Measurements from ENCODE around the gene DGAT2. TPM values are rescaled to one million over a fixed set of nuclear protein-coding genes. Genes with fewer than 3 reads are reported as not detected.

The DGAT2 gene
- polyA plus RNA-seq, 1 donor from 2014 or later = 2.7 TPM

- no peak overlapping the region for H3K9ac ChIP-seq (ENCODE audit: low read length)
- no peaks in the 10 kb centered on the region for H4K20me1 ChIP-seq (ENCODE audit: insufficient read depth)
- H3K4me2 ChIP-seq (ENCODE audit: low read length) = no peak overlapping the region
- no peaks in the 10 kb centered on the region for H3K9me3 ChIP-seq (ENCODE audit: low read length)
- no peak overlapping the region for H2AFZ ChIP-seq (ENCODE audit: low read depth, low read length)
- H3K79me2 ChIP-seq (replicated peaks; ENCODE audit: insufficient read depth, low read length) = no peaks in the 10 kb centered on the region
- no peak for TF ChIP-seq SMC3 (conservative IDR thresholded peaks at IDR 0.05; ENCODE audit: poor library complexity)
- TF ChIP-seq POLR2AphosphoS5 (IDR thresholded peaks at IDR 0.05) = no peak
- no peaks in the 10 kb centered on the region for H3K27me3 ChIP-seq (ENCODE audit: insufficient read depth, low read depth, low read length)
- no peaks in the 10 kb centered on the region for H3K9me2 ChIP-seq (ENCODE audit: insufficient read depth, low read length)
- no peaks in the 10 kb centered on the region for H3F3A ChIP-seq (ENCODE audit: insufficient read depth, low read length, poor library complexity, severe bottlenecking)
- no peak overlapping the region for H3K4me3 ChIP-seq (ENCODE audit: low read length)
- no peaks in the 10 kb centered on the region for H3K36me3 ChIP-seq (ENCODE audit: insufficient read depth, low read length)
- H3K27ac ChIP-seq (ENCODE audit: low read length) = no peak overlapping the region
These were observed 9.0 kb downstream of the DGAT2 start for GRCh38 chr11:75777461-75778110.

DNA sequence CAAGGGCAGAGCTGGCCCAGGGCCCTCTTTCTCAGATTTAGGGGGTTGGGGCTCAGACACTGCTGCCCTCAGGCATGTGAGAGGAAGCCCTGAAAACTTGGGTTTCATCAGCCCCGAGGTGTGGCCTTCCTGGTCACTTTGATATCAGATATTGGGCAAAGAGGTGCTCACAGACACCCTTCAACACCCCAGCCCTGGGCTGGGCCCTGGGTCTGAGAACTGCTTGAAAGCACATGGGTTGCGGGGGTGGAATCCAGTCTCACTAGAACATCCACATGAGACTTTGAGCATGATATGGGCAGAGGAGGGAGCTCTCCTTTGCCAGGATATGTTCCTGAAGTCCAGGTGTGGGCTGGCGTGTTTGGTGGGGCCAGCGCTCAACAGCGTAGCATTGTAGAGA lies 10.4 kb downstream of the DGAT2 start:
- Histone ChIP-seq H3K36me3 (ENCODE audit: insufficient read depth, low read length) (no peaks in the 10 kb centered on the region), H3F3A (ENCODE audit: insufficient read depth, low read length, poor library complexity, severe bottlenecking) (no peaks in the 10 kb centered on the region), H3K27ac (ENCODE audit: low read length) (no peak overlapping the region), H2AFZ (ENCODE audit: low read depth, low read length) (no peak overlapping the region), H3K9me3 (ENCODE audit: low read length) (no peaks in the 10 kb centered on the region), H4K20me1 (ENCODE audit: insufficient read depth) (no peaks in the 10 kb centered on the region), H3K9ac (ENCODE audit: low read length) (no peak overlapping the region), H3K27me3 (ENCODE audit: insufficient read depth, low read depth, low read length) (no peaks in the 10 kb centered on the region), H3K9me2 (ENCODE audit: insufficient read depth, low read length) (no peaks in the 10 kb centered on the region), H3K79me2 (replicated peaks; ENCODE audit: insufficient read depth, low read length) (no peaks in the 10 kb centered on the region), H3K4me3 (ENCODE audit: low read length) (no peak overlapping the region), H3K4me2 (ENCODE audit: low read length) (no peak overlapping the region)
- no peak for TF ChIP-seq EZH2 (IDR thresholded peaks at IDR 0.05; ENCODE audit: borderline replicate concordance, insufficient read depth, low read length, poor library complexity, severe bottlenecking)
- TF ChIP-seq SMC3 (conservative IDR thresholded peaks at IDR 0.05; ENCODE audit: poor library complexity) = no peak
- no peak for TF ChIP-seq EP300 (conservative IDR thresholded peaks at IDR 0.05; ENCODE audit: poor library complexity, severe bottlenecking)
- TF ChIP-seq MXI1 (conservative IDR thresholded peaks at IDR 0.05; ENCODE audit: poor library complexity, severe bottlenecking) = no peak
- TF ChIP-seq POLR2AphosphoS5 (IDR thresholded peaks at IDR 0.05) = no peak
- no peak for TF ChIP-seq RAD21 (conservative IDR thresholded peaks at IDR 0.05)
- TF ChIP-seq TAF1 (IDR thresholded peaks at IDR 0.05; ENCODE audit: low read depth) = no peak
- TF ChIP-seq, protein P1, sequence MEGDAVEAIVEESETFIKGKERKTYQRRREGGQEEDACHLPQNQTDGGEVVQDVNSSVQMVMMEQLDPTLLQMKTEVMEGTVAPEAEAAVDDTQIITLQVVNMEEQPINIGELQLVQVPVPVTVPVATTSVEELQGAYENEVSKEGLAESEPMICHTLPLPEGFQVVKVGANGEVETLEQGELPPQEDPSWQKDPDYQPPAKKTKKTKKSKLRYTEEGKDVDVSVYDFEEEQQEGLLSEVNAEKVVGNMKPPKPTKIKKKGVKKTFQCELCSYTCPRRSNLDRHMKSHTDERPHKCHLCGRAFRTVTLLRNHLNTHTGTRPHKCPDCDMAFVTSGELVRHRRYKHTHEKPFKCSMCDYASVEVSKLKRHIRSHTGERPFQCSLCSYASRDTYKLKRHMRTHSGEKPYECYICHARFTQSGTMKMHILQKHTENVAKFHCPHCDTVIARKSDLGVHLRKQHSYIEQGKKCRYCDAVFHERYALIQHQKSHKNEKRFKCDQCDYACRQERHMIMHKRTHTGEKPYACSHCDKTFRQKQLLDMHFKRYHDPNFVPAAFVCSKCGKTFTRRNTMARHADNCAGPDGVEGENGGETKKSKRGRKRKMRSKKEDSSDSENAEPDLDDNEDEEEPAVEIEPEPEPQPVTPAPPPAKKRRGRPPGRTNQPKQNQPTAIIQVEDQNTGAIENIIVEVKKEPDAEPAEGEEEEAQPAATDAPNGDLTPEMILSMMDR (IDR thresholded peaks at IDR 0.05; ENCODE audit: poor library complexity, severe bottlenecking) = no peak
- TF ChIP-seq, protein P2, sequence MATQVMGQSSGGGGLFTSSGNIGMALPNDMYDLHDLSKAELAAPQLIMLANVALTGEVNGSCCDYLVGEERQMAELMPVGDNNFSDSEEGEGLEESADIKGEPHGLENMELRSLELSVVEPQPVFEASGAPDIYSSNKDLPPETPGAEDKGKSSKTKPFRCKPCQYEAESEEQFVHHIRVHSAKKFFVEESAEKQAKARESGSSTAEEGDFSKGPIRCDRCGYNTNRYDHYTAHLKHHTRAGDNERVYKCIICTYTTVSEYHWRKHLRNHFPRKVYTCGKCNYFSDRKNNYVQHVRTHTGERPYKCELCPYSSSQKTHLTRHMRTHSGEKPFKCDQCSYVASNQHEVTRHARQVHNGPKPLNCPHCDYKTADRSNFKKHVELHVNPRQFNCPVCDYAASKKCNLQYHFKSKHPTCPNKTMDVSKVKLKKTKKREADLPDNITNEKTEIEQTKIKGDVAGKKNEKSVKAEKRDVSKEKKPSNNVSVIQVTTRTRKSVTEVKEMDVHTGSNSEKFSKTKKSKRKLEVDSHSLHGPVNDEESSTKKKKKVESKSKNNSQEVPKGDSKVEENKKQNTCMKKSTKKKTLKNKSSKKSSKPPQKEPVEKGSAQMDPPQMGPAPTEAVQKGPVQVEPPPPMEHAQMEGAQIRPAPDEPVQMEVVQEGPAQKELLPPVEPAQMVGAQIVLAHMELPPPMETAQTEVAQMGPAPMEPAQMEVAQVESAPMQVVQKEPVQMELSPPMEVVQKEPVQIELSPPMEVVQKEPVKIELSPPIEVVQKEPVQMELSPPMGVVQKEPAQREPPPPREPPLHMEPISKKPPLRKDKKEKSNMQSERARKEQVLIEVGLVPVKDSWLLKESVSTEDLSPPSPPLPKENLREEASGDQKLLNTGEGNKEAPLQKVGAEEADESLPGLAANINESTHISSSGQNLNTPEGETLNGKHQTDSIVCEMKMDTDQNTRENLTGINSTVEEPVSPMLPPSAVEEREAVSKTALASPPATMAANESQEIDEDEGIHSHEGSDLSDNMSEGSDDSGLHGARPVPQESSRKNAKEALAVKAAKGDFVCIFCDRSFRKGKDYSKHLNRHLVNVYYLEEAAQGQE (IDR thresholded peaks at IDR 0.05; ENCODE audit: borderline replicate concordance) = no peak

All from neural cell (in vitro differentiated cells).